Measurements from ENCODE around the gene FHL2.
"Not testable (repeated sequence)": the region's sequence is repeated elsewhere in the genome, so short reads cannot be mapped to it uniquely, and the experiment has no call there.

FHL2 gene

DNA sequence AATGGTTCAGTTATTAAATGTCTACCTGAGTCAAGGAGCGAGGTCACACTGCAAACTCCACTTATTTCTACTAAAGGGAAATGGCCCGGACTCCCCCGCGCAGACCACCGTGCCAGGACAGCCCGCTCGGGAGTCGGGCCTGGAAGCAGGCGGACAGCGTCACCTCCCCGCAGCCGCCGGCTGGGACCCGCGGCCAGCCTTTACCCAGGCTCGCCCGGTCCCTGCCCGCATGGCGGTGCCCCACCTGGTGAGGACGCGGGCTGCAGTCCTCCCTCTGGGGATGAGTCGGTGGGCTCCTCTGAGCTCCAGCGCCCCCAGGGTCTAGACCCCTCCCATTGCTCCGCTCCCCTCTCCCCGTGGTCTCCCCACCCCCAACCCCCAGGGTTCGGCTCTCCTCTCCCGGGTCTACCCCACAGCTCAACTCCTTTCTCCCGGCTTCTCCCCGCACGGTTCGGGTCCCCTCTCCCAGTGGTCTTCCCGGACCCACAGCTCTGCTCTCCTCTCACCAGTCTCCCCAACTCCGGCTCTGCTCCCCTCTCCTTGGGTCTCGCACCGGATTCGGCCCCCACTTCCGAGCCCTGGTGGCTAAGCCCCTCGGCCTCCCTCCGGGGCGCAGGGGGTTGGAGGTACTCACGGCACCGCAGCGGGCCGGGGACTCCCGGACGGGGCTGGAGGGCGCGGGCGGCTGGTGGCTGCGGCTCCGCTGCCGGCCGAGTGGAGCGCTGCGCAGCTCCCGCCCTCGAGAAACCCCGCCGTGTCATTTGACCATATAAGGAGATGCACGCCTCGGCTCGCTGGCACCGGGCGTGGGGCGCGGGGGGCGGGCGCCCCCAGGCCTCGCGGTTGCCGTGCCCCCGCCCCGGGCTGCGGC is at the start of gene FHL2:
TSS of gene FHL2 (minus strand) at position 716 of the 871 bp plus-strand sequence. CDS start 12,535 bp downstream, outside the sequence.
- peak; percentile 27 to 34 for DNase-seq (ENCODE audit: low read depth in 2 of 2, low spot score in 1 of 2)

- no peak for DNase-seq (ENCODE audit: low read depth in 2 of 2, low spot score in 1 of 2)
Measured at GRCh38 chr2:105447476-105447875, 48.6 kb upstream of the FHL2 start.

GRCh38 chr2:105446501-105446900 is 47.6 kb upstream of the FHL2 start:
- DNase-seq (ENCODE audit: low read depth in 2 of 2, low spot score in 1 of 2), result no peak

- no peak for DNase-seq (ENCODE audit: low read depth in 2 of 2, low spot score in 1 of 2)
Measured at GRCh38 chr2:105445976-105446375, 47.1 kb upstream of the FHL2 start.

GRCh38 chr2:105445498-105445897 is 46.6 kb upstream of the FHL2 start:
- no peak for DNase-seq (ENCODE audit: low read depth in 2 of 2, low spot score in 1 of 2)

- DNase-seq (ENCODE audit: low read depth in 2 of 2, low spot score in 1 of 2), result no peak
Measured at GRCh38 chr2:105443617-105444598, 45.1 kb upstream of the FHL2 start.

DNA sequence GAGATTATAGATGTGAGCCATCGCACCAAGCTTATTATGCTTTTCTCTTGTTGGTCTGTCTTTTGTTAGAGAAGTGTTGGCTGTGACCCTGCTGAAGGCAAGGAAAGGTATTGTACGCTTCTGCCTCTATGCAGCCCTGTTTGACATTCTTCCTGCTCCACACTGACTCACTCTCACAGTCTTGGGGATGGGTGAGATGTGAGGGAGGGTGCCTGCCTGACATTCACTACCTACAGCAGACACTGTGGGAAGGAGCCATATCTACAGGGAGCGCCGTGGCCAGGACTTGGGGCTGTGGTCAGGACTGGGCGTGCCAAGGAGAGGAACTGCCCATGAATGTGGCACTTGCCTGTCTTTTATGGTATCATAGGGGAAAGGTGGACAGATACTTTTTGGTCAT is 43.9 kb upstream of the FHL2 start:
- DNase-seq (ENCODE audit: low read depth in 2 of 2, low spot score in 1 of 2), result no peak

- no peak for DNase-seq (ENCODE audit: low read depth in 2 of 2, low spot score in 1 of 2)
Measured at GRCh38 chr2:105442056-105442455, 43.2 kb upstream of the FHL2 start.

DNA sequence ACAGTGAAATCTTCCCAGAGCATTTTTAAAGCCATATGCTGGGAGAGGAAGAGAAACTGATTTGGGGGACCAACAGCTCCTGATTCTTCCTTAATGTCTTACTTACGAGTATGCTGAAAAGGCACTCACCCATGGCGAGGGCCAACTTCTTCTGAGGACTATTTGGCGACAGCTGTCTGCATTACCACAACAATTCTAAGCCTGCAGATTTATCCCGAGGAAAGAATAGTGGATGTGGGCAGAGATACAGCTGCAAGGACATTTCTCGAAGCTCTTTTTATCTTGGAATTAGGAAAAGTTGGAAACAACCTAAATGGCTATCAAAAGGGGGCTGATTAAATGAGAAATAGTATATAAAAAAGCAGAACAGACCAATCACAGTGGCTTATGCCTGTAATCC is 40.3 kb upstream of the FHL2 start:
- DNase-seq (ENCODE audit: low read depth in 2 of 2, low spot score in 1 of 2), result no peak

DNA sequence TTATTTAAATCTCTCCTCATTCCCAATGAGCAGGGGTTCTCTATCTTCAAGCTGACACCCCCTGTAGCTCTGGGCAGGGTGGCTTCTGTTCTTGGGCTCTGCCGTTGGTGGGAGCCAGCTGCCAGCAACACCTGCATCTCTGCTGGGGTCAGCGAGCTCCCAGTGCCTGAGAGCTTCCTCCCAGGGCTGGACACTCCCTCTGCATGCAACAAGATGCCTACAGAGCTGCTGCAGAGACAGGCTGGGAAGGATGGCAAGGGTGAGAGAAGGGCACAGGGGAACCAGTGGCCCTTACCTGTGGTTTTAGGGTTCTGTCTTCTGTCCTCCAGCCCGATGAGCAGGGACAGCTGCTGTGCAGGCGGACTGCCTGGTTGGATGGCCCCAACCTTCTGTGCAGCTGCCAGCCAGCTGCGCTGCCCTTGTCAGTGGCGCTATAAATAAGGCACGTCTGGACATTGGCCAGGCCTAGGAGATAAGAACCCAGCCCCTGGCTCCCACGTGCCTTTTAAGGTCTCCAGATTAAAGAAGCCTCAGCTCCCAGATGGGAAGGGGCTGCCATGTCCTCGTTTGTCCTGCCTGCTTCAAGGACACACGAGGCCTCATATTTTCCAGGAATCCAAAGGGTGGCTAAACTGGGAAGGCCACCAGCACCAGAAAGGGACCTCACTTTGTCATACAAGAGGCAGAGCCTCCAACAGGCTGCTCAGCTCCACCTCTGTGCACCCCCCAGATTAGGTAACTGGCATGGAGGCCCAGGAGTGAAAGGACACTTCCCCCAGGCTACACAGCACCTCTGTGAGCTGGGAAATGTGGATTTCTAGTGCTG is 39.5 kb upstream of the FHL2 start:
- DNase-seq (ENCODE audit: low read depth in 2 of 2, low spot score in 1 of 2), result no peak

GRCh38 chr2:105437708-105438103 is 38.9 kb upstream of the FHL2 start:
- DNase-seq (ENCODE audit: low read depth in 2 of 2, low spot score in 1 of 2), result no peak

DNA sequence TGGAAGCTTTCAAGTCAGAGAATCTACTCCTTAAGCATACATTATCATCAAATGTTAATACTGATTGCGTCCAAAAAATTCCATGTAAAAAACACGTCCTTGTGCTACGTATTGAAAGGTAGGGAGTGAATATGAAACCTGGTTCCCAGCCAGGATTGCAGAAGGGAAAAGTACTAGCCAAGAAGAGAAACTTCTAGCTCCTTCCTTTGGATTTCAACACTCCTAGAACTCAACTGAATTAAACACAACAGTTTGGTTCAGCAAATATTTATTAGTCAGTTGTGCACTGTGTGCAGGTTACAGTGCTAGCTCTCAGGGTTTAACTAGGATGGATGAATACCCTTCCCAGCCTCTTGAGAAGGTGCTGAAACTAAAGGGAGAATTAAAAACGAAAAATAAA is 33.9 kb upstream of the FHL2 start:
- DNase-seq (ENCODE audit: low read depth in 2 of 2, low spot score in 1 of 2), result no peak

GRCh38 chr2:105432044-105432399 is 33.2 kb upstream of the FHL2 start:
- DNase-seq (ENCODE audit: low read depth in 2 of 2, low spot score in 1 of 2), result no peak

DNA sequence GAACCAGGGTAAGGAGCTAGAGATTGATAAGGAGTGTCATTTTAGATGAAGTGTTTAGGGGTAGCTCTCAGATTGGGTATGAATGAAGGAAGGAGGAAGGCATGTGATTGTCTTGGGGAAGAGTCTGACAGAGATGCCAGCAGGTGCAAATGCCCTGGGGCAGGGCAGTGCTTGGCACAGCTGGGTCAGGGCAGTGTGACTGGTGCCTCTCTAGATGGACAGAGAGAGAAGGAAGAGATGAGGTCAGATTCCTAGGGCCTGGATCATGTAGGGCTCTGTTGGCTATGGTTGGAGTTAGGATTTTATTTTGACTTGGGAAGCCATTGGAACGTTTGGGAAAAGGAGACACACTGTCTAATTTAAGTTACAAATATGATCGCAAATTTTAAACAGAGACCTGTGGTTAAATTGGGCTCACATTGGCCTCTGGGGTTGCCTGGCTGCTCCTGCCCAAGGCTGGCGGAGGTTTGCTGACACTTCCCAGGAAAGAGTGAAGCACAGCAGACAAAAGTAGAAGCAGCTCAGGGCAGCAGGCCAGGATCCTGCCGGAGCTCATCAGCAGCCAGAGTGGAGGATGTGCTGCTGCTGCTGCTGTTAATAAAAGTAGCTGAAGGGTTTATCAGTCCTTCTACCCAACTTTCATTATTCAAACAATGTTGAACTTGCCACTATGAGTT is 32.7 kb upstream of the FHL2 start:
- DNase-seq (ENCODE audit: low read depth in 2 of 2, low spot score in 1 of 2), result no peak

- DNase-seq (ENCODE audit: low read depth in 2 of 2, low spot score in 1 of 2), result no peak
Measured at GRCh38 chr2:105428387-105429018, 29.7 kb upstream of the FHL2 start.

DNA sequence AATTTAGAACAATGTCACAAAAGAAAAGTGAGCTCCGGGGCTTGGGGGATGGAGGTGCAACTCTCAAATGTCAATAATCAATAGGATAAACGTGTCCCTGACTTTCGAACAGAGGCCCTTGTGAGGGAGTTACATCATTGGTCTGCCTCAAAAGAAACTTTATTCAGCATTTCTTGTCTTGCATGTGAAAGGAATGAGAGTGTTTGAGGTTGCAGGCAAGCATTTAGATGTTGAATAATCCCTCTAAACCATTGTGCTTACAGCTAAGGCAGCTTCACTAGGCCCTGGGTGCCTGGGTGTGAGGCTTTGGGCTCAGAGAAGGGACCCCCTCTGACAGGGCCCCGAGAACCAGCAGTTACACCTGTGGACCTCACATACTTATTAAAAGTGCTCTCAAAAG is 28.6 kb upstream of the FHL2 start:
- DNase-seq (ENCODE audit: low read depth in 2 of 2, low spot score in 1 of 2), result no peak

DNA sequence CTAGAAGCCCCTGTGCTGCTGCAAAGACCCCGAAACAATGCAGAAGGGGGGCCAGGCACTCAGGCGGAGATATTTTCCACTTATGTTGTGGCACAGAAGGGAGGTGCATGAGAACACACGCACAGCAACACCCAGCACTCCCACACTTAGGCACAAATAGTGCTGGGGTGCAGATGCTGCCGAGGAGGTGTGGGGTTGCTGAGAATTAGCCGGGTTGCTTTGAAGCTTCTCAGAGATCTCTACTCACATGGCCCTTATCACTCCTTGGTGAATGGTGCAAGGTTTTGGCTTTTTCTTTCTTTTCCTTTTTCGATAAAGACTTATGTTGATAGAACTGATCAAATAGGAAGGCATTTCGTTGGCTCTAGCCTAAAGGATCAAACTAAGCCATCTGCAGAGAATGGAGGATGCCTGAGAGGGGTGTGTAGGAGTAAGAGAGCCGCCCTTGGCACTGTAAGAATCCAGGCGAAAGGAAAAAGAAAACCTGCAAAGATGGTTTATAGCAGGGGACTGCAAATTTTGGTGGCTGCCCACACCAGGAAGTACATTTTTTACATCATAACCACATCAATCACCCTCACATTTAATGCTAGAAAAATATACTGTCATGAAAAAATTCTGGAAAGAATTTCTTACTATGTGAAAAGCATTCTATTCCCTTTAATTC is 27.9 kb upstream of the FHL2 start:
- DNase-seq (ENCODE audit: low read depth in 2 of 2, low spot score in 1 of 2), result no peak

- DNase-seq (ENCODE audit: low read depth in 2 of 2, low spot score in 1 of 2), result no peak
Measured at GRCh38 chr2:105425936-105426625, 27.2 kb upstream of the FHL2 start.

DNA sequence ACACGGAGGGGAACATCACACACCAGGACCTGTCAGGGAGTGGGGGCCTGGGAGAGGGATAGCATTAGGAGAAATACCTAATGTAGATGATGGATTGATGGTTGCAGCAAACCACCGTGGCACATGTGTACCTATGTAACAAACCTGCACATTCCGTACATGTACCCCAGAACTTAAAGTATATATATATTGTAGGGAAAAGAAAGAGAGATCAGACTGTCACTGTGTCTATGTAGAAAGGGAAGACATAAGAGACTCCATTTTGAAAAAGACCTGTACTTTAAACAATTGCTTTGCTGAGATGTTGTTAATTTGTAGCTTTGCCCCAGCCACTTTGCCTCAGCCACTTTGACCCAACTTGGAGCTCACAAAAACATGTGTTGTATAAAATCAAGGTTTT is 26.0 kb upstream of the FHL2 start:
- not testable (repeated sequence) for DNase-seq (ENCODE audit: low read depth in 2 of 2, low spot score in 1 of 2)

All from stimulated activated CD8-positive, alpha-beta memory T cell treated with anti-CD3 and anti-CD28 coated beads, Interleukin-4, amount 100 ng/mL, for 1 hour (primary cell).